NB4 (cell line): ENCODE measurements around the gene SYMPK.

ENCODE experiments used
- DNase-seq: peaks from one replicate; pipeline ENCODE4 v3.0.0; 2010; ENCODE audit warnings: low read depth
- H3K4me3 ChIP-seq: one replicate; pipeline ENCODE4 v1.5.1; 2011; ENCODE audit warnings: mild to moderate bottlenecking, low read depth, low read length, moderate library complexity
- CTCF ChIP-seq: IDR thresholded peaks from one replicate; pipeline ENCODE4 v1.5.1; 2012; ENCODE audit warnings: low read depth, low read length
- MYC ChIP-seq: IDR thresholded peaks from 2 replicates; pipeline ENCODE4 v1.6.1; 2011; ENCODE audit warnings: low read depth, low read length
- POLR2A ChIP-seq: IDR thresholded peaks from 2 replicates; pipeline ENCODE4 v1.6.1; 2011; ENCODE audit warnings: mild to moderate bottlenecking; ENCODE audit not compliant: insufficient read length; ENCODE audit errors: extremely low read depth
- TF ChIP-seq, protein P1 (sequence below): IDR thresholded peaks from 2 replicates; pipeline ENCODE4 v1.6.1; 2011; ENCODE audit warnings: low read depth, low read length

SYMPK gene

DNA sequence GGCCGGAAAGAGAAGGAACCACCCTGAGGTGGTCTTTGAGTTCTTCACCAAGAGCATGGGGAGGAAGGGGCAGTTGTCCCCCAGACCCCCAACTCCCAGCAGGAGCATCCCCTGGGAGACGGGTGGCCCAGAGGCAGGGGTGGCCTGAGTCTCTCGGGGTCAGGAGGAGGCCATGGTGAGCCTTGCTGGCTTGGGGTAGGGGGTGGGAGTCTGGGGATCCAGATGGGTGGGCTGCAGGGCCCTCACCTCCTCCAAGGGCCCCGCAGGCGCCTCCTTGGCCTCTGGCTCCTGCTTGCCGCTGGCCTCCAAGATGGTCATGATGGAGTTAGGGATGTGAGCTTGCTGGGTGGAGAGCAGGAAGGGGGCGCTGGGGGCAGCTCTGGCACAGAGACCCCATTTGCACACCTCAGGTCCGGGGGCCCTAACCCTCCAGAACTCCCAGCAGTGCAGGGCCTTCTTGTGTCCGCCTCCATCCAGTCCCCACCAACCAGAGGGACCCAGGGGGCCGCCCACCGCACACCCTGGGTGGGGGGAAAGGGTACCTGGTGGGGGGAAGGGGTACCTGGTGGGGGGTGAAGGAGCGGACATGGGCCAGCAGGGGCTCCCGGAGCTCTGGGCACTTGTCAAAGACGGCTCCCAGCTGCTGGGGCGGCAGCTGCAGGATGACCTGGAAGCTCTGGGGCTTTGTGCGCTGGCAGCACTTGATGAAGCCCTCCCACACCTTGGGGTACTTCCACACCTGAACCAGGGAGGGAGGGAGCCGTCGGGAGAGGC, 46.5 kb downstream of the SYMPK start:
- no peak overlapping the region for H3K4me3 ChIP-seq
- TF ChIP-seq MYC = no peak
- no peak for TF ChIP-seq CTCF
- TF ChIP-seq, protein P1, sequence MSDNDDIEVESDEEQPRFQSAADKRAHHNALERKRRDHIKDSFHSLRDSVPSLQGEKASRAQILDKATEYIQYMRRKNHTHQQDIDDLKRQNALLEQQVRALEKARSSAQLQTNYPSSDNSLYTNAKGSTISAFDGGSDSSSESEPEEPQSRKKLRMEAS = no peak
- TF ChIP-seq POLR2A = no peak
- DNase-seq = peak; percentile 27

GRCh38 chr19:45815481-45816216, 47.3 kb downstream of the SYMPK start:
- no peak for TF ChIP-seq CTCF
- TF ChIP-seq, protein P1 = no peak
- no peak overlapping the region for H3K4me3 ChIP-seq
- peak; percentile 19 for DNase-seq

DNA sequence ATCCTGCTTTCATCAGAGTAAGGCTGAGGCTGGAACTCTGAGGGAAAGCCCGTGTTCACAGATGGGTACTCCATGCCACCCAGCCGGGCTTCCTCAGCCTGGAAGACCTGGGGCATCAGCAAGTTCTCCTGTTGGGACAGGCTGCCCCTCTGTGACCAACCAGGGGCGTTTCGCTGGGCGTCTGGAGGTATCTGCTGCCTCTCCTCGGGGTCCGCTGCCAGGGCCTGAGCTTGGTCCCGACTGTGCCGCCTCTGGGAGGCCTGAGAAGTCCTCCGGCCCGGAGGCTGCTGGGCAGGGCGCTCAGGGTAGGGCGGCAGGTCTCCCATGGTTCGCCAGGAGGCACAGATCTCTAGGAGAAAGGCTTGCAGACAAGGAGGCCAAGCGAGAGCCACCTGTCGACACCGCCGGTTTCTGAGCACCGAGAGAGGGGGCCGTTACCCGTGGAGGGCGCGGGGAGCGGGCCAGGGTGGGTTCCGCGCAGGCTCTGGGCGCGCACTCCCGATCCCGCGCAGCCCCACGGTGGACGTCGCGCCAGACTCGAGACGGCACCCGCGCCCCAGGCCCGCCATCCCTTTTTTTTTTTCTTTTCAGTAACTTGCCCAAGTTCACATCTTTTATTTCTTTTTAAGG, 48.0 kb downstream of the SYMPK start, which contains the start of gene RSPH6A:
RSPH6A (minus strand) TSS at position 458 of the 630 bp plus-strand sequence; CDS start at position 326, 132 bp downstream.
- TF ChIP-seq CTCF = no peak
- no peak for TF ChIP-seq POLR2A
- TF ChIP-seq, protein P1 = no peak
- no peak for TF ChIP-seq MYC
- peak; percentile 17 for DNase-seq
- H3K4me3 ChIP-seq = no peak within 1 kb of the TSS

GRCh38 chr19:45814166-45814780, 48.7 kb downstream of the SYMPK start:
- peak; percentile 15 for DNase-seq
- no peak overlapping the region for H3K4me3 ChIP-seq
- TF ChIP-seq MYC (no peak), CTCF (no peak), POLR2A (no peak)
- TF ChIP-seq, protein P1 = no peak

GRCh38 chr19:45812297-45812696, 50.6 kb downstream of the SYMPK start:
- DNase-seq = peak; percentile 25
- H3K4me3 ChIP-seq = no peak overlapping the region
- no peak for TF ChIP-seq CTCF
- TF ChIP-seq MYC = no peak
- no peak for TF ChIP-seq POLR2A
- TF ChIP-seq, protein P1 = no peak
